AG08395 (cell line): ENCODE measurements around the gene FBXL16.
A peak's percentile ranks its signal among the peaks of the same experiment; 100 is the strongest.

Source experiments
- DNase-seq: peaks from one replicate; pipeline ENCODE4 v3.0.0; 2012; ENCODE audit warnings: mixed read lengths, low spot score

FBXL16 gene

GRCh38 chr16:734981-735881, 29.6 kb upstream of the FBXL16 start:
- no peak for DNase-seq

DNA sequence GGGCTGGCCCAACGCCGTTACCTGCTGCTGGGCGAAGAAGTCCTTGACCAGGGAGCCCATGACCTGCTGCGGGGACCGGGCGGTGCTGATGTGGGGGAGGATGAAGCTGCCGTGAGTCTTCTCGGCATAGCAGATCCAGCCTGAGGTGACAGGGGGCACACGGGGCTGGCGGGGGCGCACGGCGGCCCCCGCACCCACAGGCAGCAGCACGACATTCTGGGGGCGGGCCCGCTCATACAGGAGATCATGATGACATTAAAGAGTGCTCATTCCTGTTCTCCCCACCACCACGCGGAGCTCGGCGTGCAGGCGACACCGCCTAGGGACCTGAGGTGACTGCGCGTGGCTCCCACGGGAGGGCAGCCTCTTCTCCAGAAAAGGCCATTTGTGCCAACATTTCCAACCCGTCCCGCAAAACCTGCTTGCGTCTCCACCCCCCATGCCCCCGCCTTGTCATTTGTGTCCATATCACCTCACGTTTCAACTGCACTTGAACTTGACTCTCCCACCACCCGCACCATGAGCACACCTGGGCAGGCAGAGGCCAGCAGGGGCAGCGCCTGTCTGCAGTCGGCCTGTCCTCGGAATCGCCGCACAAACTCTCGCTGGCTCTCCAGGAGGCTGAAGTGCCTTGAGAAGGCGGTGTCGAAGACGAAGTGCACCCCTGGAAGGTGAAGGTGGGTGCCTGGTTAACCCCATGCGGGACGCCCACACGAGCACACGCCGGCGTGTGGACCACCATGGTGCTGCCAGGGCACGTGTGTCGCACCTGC, 28.8 kb upstream of the FBXL16 start:
- DNase-seq = no peak

- DNase-seq = no peak
These were observed 28.0 kb upstream of the FBXL16 start for GRCh38 chr16:733382-734207.

- DNase-seq = no peak
These were observed 27.3 kb upstream of the FBXL16 start for GRCh38 chr16:732936-733335.

GRCh38 chr16:732332-732731, 26.7 kb upstream of the FBXL16 start:
- DNase-seq = no peak

DNA sequence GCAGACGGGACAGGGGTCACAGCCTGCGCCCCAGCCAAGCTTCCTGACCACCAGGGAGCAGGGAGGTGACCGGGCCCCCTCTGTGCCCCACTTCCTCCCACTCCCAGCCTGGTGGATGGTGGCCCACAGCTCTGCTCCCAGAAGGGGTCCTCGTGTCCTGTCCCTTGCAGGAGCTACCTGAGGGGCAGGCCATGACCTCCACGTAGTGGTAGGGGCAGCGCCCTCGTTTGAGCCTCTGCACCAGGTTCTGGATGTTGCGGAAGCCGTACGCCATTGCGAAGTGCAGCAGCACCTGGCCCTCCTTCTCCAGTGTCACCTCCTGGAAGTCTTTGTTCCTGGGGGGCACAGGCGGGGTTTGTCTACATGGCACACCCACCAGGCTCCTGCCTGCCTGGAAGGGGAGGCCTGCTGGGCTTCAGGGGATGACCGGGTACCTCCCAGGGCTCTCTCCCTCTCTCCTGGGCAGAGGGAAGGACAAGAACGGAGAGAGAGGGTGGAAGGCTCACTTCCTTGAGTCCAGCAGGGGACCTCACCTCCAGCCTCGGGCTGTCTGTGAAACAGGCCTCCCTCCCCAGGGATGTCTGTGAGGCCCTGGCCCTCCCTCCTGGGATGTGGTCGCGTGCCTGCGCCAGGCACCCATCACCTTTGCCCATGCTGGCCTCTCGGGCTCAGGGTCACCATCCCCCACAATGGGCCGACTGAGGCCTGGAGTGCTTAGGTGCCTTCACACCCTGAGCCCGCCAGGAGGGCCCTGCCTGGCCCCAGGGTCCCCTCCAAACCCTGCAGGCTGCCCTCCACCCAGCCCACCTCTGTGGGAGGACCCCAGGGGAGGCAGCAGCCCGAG, 25.3 kb upstream of the FBXL16 start:
- DNase-seq = no peak

DNA sequence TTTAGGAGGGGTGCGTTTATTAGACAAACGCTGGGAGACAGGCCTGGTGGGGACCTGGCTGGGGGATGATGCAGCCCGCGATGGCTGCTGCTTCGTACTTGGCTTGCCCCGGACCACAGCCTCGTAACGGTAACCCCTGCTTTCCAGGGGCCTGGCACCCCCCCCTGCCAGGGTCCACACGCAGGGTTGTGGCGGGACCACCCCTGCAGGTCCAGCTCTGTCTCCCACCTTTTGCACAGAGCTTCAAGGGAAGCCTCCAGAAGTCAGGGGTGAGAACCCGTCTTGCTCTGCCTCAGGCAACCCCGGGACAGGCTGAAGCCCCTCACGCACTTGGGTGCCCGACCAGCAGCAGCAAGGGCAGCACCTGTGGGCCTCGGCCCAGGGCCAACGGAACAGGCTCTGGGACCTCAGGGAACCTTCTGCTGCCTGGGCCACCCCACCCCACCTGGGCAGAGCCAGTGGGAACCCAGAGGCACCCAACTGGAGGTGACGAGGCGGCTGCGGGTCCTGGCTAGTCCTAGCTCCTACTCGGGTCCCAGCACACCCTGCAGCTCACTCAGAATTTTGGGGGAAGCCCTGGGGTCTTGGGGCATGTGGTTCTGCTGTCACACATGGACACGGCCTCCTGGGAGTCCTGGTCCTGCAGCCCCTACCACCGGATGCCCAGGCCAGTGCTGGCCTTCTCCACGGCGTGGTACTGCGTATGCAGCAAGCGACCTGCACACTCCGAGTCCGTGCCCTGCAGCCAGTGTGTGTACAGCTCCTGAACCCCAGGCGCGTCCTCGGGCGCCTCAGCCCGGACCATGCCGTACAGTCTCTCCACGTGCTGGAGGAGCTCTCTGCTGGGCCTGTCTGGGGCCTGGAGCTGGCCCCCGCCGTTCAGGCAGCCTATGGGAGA, 24.4 kb upstream of the FBXL16 start:
- no peak for DNase-seq

- DNase-seq = no peak
These were observed 23.5 kb upstream of the FBXL16 start for GRCh38 chr16:728890-729744.

- DNase-seq = peak; percentile 81
These were observed 22.7 kb upstream of the FBXL16 start for GRCh38 chr16:728131-728889.

GRCh38 chr16:727291-727977, 21.8 kb upstream of the FBXL16 start:
- no peak for DNase-seq

DNA sequence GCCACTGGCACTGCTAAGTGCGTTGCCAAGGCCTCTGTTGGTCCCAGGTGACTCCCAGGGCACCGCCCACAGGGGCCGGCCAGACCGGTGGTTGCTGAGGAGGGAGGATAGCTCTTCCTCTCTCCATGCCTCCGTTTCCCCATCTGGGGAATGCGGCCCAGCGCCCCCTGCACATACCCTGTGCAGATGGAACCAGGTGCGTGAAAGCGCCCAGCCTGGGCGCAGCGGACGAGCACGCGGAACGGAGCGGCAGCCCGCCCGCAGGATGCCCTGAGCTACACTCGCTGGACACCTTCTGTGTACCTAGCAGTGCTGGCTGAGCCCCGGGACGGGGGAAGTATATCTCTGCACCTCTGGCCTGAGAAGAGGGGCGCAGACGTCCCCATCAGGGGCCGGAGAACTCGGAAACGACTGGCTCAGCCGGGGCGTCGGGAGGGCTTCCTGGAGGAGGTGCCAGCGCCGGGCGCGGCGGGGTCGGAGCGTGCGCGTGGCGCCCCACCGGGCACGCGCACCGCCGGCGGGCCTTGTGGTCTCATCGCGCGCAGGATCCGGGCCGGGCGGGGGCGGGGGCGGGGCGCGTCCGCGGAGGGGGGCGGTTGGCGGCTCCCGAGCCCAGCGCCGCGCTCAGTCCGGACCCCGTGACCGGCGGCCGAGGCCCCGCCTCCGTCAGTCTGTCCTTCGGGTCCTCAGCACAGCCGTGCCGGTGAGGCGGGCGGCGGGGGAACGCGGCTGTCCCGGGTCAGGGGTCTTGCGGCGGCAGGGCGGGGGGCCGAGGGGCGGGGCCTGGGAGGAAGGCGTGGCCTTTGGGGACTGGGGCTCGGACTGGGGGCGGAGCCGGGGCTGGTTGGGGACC, 21.1 kb upstream of the FBXL16 start, which contains the start of the genes CCDC78 and HAGHL:
Gene CCDC78, minus strand, starts transcription at position 6 of the 853 bp plus-strand sequence. CDS start 76 bp downstream, outside the sequence.
Gene HAGHL, plus strand, starts transcription at position 669 of the 853 bp plus-strand sequence. CDS start 404 bp downstream, outside the sequence.
- peak; percentile 52 for DNase-seq

DNA sequence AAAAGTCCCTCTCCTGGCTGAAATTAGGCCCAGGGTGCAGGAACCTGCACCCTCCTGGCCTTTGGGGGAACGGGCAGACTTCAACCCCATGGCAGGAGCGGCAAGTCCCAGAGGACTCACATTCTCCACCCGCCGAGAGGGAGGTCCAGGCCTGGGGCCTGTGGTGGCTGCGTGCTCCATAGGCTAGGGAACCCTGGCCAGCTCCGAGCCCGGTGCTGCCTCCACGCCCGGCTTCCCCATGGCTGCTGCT, 20.5 kb upstream of the FBXL16 start:
- no peak for DNase-seq

DNA sequence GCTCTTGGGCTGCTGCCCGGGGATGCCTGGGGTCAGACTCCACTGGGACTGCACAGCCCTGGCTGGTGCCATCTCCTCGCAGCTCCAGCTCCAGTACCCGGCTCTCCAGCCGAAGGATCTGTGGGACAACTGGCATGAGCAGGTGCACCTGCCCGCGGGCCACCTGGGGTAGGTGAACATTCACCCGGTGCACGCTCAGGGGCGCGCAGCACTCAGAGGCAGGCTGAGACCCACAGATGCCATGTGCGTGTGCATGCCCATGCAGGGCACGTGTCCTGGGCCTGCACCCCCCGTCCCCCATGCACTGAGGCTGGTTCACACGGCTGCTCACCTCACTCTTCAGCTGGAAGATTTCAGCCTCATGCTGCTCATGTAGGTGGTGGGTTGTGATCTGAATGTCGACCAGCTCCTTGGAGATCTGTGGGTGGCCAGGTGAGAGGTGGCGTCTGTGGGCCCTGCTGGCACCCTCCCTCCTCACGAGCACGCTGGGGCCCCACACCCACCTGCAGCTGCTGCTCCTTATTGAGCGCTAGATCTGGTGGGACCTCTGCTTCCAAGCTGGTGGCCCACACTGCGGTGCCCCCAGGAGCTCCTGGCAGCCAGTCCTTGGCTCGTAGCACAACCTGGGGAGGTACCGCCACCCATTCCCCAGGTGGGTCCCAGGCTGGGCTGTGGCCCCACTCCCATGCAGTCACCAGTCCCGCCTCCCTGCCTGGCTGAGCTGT, 20.0 kb upstream of the FBXL16 start:
- no peak for DNase-seq

DNA sequence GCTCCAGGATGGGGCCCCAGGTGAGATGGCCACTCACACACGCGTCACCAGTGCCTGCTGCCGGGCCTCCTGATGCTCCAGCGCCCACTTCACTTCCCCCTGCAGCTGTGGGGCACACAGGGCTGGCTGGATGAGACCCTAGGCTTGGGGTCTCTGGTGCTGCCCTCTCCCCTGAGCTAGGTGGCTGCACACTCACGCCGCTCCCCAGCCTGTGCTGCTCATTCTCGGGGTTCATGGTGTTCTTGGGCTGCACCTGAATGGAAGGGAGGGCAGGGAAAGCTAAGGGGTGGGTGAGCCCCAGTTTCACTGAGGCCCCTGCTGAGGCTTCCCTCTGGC, 19.4 kb upstream of the FBXL16 start:
- no peak for DNase-seq

DNA sequence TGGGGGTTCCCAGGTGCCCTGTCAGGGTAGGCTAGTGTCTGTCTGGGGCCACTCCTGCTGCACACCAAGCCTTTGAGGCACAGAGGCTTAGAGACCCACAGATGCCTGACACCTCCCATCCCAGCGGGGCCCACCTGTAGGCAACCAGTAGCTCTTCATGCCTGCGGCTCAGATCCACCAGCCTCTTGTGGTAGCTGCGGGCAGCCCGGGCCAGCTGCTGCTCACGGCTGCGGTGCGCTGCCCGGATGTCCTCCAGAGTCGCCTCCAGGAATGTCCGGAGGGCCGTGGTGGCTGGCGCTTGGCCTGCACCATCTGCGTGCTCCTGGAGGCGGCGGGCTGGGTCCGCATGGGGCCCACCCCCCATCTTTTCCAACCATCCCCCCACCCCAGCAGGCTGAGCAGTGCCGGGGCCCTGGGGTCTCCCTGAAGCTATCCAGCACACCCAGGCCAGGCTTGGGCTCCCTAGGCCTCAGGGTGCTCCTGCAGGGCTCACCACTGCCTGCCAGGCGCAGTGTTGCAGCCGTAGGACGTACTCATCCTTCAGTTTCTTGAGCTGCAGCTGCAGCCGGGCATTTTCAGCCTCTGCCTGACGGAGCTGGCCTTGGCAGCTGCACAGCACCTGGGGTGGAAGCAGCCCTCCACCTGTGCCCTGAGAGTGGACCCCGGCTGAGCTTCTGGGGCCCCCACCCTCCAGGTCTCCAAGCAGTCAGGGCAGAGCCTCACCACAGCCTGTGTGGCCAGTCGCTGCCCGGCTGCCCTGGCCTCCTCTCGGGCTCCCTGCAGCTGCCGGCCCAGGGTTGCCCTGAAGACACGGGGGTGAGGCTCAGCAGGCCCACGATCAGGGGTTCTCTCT, 18.8 kb upstream of the FBXL16 start:
- no peak for DNase-seq

- no peak for DNase-seq
These were observed 18.1 kb upstream of the FBXL16 start for GRCh38 chr16:723695-724094.
